ENCODE results near the gene AGL. TPM values are rescaled to one million over a fixed set of nuclear protein-coding genes. Genes with fewer than 3 reads are reported as not detected.

AGL gene
- total and polyA plus RNA-seq, 2 experiments from 2014 or later: 13.4 to 22.9 TPM

GRCh38 chr1:99850459-99851291 lies 514 bp downstream of the AGL start:
- ATAC-seq: peak; percentile 25

More at GRCh38 chr1:99850459-99851291, 514 bp downstream of the AGL start:
- Mint-ChIP-seq H3K4me3 (peak overlapping the region; percentile 92), H3K4me1 (peaks cover 11% of the 10 kb centered on the region; the same call in 2 of the 3 replicates), H3K36me3 (ENCODE audit: low read depth) (peaks cover 21% of the 10 kb centered on the region; the same call in 2 of the 3 replicates), H3K9me3 (no peaks in the 10 kb centered on the region), H3K27me3 (ENCODE audit: insufficient read depth, low read depth, poor library complexity) (peaks cover 5% of the 10 kb centered on the region), H3K27ac (peak overlapping the region; percentile 85)
- H3K27ac ChIP-seq (ENCODE audit: low read depth): peak overlapping the region; percentile 92
- no peaks in the 10 kb centered on the region for H4K20me1 ChIP-seq (replicated peaks; ENCODE audit: insufficient read depth)
- H3K36me3 ChIP-seq (ENCODE audit: insufficient read depth): 0 out of 2 replicates have a peak, but pooled peaks cover 6% of the 10 kb centered on the region
- H3K27me3 ChIP-seq (ENCODE audit: insufficient read depth): no peaks in the 10 kb centered on the region
- H3K79me2 ChIP-seq (replicated peaks; ENCODE audit: insufficient read depth): no peaks in the 10 kb centered on the region
- H3F3A ChIP-seq (replicated peaks; ENCODE audit: low read depth): 0 out of 2 replicates have a peak, but pooled peaks cover 11% of the 10 kb centered on the region
- H3K4me1 ChIP-seq (ENCODE audit: insufficient read depth): peaks cover 16% of the 10 kb centered on the region; the same call in 1 of the 2 replicates
- H3K4me3 ChIP-seq: peak overlapping the region; percentile 94
- no peaks in the 10 kb centered on the region for H3K9me2 ChIP-seq (ENCODE audit: insufficient read depth)
- peak overlapping the region; percentile 94; the same call in 1 of the 2 replicates for H2AFZ ChIP-seq
- DNase-seq (ENCODE audit: low spot score): no peak
- peak overlapping the region; percentile 94 for H3K4me2 ChIP-seq
- TF ChIP-seq CTCF (conservative IDR thresholded peaks at IDR 0.05; ENCODE audit: low read depth in 2 of 2) (no peak), REST (IDR thresholded peaks at IDR 0.05; ENCODE audit: unreplicated experiment) (no peak), ZNF114 (CRISPR knock-in tag; IDR thresholded peaks at IDR 0.05) (no peak), JUNB (IDR thresholded peaks at IDR 0.05; ENCODE audit: unreplicated experiment) (no peak), EZH2phosphoT487 (IDR thresholded peaks at IDR 0.05; ENCODE audit: unreplicated experiment) (no peak), EZH2 (IDR thresholded peaks at IDR 0.05; ENCODE audit: low read depth, unreplicated experiment) (no peak), STAT1 (IDR thresholded peaks at IDR 0.05; ENCODE audit: unreplicated experiment) (no peak)

All from GM23338 (cell line).